ENCODE data around the gene ADAMTS6.

ADAMTS6 gene

GRCh38 chr5:65481171-65481581 lies 544 bp downstream of the ADAMTS6 start:
- TF ChIP-seq, protein P1, sequence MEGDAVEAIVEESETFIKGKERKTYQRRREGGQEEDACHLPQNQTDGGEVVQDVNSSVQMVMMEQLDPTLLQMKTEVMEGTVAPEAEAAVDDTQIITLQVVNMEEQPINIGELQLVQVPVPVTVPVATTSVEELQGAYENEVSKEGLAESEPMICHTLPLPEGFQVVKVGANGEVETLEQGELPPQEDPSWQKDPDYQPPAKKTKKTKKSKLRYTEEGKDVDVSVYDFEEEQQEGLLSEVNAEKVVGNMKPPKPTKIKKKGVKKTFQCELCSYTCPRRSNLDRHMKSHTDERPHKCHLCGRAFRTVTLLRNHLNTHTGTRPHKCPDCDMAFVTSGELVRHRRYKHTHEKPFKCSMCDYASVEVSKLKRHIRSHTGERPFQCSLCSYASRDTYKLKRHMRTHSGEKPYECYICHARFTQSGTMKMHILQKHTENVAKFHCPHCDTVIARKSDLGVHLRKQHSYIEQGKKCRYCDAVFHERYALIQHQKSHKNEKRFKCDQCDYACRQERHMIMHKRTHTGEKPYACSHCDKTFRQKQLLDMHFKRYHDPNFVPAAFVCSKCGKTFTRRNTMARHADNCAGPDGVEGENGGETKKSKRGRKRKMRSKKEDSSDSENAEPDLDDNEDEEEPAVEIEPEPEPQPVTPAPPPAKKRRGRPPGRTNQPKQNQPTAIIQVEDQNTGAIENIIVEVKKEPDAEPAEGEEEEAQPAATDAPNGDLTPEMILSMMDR (IDR thresholded peaks at IDR 0.05; ENCODE audit: low read depth, low read length, missing control alignments), result no peak
- DNase-seq (ENCODE audit: extremely low read depth, low read depth), result no peak

DNA sequence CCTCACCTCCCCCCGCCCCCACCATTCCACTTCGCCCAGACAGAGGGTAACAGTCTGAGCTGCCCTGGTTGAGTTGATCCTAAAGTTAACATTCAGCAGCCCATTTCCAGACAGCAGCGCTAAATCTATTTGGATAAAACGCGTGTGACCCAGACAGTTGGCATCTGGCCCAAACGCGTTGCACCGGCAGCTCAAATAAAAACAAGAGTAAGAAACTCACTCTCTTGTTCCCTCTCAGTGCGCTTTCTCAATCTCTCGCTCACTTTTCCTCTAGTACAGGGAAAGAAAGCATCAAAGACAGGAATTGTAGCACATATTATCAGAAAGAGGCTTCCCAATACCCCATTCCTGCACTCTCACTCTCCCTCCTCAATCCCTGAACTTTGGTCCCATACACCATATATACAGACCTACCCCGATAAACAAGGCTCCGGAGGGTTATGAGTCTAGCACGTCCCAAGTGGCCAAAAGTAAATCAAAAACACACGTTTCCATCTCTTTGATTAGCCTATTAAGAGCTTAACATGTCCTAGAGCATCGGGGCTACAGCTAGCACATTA lies 1.3 kb downstream of the ADAMTS6 start:
- TF ChIP-seq, protein P1 (IDR thresholded peaks at IDR 0.05; ENCODE audit: low read depth, low read length, missing control alignments), result no peak
- peak; percentile 80 for DNase-seq (ENCODE audit: extremely low read depth, low read depth)
- H3K4me3 ChIP-seq (replicated peaks; ENCODE audit: low read depth, low read length), result peak overlapping the region; percentile 68

More at GRCh38 chr5:65481171-65481581, 544 bp downstream of the ADAMTS6 start:
- peak overlapping the region; percentile 68 for H3K4me3 ChIP-seq (replicated peaks; ENCODE audit: low read depth, low read length)

DNA sequence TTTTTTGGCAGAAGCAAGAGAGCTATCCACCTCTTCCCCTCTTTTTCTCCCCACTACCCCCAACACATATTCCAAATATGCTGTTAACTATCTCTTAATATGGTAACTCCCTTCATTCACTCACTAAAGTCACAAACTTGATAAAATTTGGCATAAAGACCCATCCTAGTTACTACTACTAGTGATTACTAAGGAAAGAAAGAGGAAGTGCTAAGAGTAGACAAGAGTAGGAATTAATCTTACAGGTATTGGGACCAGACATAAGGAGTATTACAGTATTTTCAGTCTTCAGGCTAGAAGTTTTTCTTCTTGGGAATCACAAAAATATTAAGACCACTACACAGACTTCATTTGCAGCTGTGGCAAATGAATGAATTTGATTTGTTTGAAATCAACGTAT lies 2.2 kb downstream of the ADAMTS6 start:
- no peak for DNase-seq (ENCODE audit: extremely low read depth, low read depth)
- TF ChIP-seq, protein P1 (IDR thresholded peaks at IDR 0.05; ENCODE audit: low read depth, low read length, missing control alignments), result no peak
- H3K4me3 ChIP-seq (replicated peaks; ENCODE audit: low read depth, low read length), result peak overlapping the region; percentile 68

DNA sequence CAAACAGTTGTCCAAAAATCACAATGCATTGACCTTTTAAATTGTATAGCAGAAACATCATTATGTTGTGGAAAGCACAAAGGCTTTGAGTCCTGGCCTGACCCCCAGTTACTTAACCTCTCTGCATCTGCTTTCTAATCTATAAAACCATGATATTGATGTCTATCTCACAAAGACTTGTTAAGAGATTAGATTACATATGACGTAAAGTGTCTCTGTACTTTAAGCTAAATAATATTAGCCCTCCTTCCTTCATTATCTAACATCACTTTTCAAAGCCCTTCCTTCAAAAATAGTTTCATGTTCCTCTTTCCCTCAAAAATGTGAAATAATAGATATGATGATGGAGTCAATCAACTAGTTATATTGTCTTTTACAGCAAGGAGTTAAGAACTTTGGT lies 3.4 kb downstream of the ADAMTS6 start:
- DNase-seq (ENCODE audit: extremely low read depth, low read depth), result no peak
- no peak overlapping the region for H3K4me3 ChIP-seq (replicated peaks; ENCODE audit: low read depth, low read length)
- TF ChIP-seq, protein P1 (IDR thresholded peaks at IDR 0.05; ENCODE audit: low read depth, low read length, missing control alignments), result no peak

- no peak for DNase-seq (ENCODE audit: extremely low read depth, low read depth)
- TF ChIP-seq, protein P1 (IDR thresholded peaks at IDR 0.05; ENCODE audit: low read depth, low read length, missing control alignments), result no peak
- H3K4me3 ChIP-seq (replicated peaks; ENCODE audit: low read depth, low read length), result no peak overlapping the region
Measured at GRCh38 chr5:65475895-65476294, 5.8 kb downstream of the ADAMTS6 start.

GRCh38 chr5:65475336-65475735 lies 6.4 kb downstream of the ADAMTS6 start:
- DNase-seq (ENCODE audit: extremely low read depth, low read depth), result no peak
- no peak overlapping the region for H3K4me3 ChIP-seq (replicated peaks; ENCODE audit: low read depth, low read length)
- TF ChIP-seq, protein P1 (IDR thresholded peaks at IDR 0.05; ENCODE audit: low read depth, low read length, missing control alignments), result no peak
